Measurements from ENCODE around the gene ANKRD34A.
A peak's percentile ranks its signal among the peaks of the same experiment; 100 is the strongest.

The ANKRD34A gene

GRCh38 chr1:145965119-145965744 lies 857 bp upstream of the ANKRD34A start:
- no peak for DNase-seq

- DNase-seq = peak in 2 of 3 experiments; percentile 59 to 65
Observed at GRCh38 chr1:145963265-145964019, 933 bp downstream of the ANKRD34A start.

GRCh38 chr1:145962157-145963102 lies 1.9 kb downstream of the ANKRD34A start:
- peak; percentile 52 to 60 (median 56) for DNase-seq

- peak; percentile 37 to 61 (median 41) for DNase-seq
Observed at GRCh38 chr1:145961425-145962156, 2.8 kb downstream of the ANKRD34A start.

- peak in 1 of 3 experiments; percentile 38 for DNase-seq
Observed at GRCh38 chr1:145961109-145961424, 3.3 kb downstream of the ANKRD34A start.

- peak; percentile 69 to 81 (median 76) for DNase-seq
Observed at GRCh38 chr1:145960468-145961108, 3.8 kb downstream of the ANKRD34A start.

- peak in 1 of 3 experiments; percentile 34 for DNase-seq
Observed at GRCh38 chr1:145959957-145960467, 4.4 kb downstream of the ANKRD34A start.

- no peak for DNase-seq
Observed at GRCh38 chr1:145959333-145959732, 5.0 kb downstream of the ANKRD34A start.

- DNase-seq = no peak
Observed at GRCh38 chr1:145958734-145959133, 5.6 kb downstream of the ANKRD34A start.

GRCh38 chr1:145957443-145958319 lies 6.7 kb downstream of the ANKRD34A start, which contains the start of gene LIX1L:
Gene LIX1L, minus strand, starts transcription at chr1:145958017. Its CDS starts 90 bp downstream, at chr1:145957927.
- DNase-seq = peak; percentile 95 to 100 (median 98)

GRCh38 chr1:145956781-145957442 lies 7.5 kb downstream of the ANKRD34A start:
- DNase-seq = no peak

- no peak for DNase-seq
Observed at GRCh38 chr1:145956361-145956760, 8.0 kb downstream of the ANKRD34A start.

- no peak for DNase-seq
Observed at GRCh38 chr1:145955436-145955835, 8.9 kb downstream of the ANKRD34A start.

- no peak for DNase-seq
Observed at GRCh38 chr1:145953861-145954260, 10.5 kb downstream of the ANKRD34A start.

- DNase-seq = no peak
Observed at GRCh38 chr1:145952903-145953302, 11.5 kb downstream of the ANKRD34A start.

GRCh38 chr1:145951526-145951925 lies 12.8 kb downstream of the ANKRD34A start:
- no peak for DNase-seq

- DNase-seq = no peak
Observed at GRCh38 chr1:145949219-145949618, 15.2 kb downstream of the ANKRD34A start.

GRCh38 chr1:145947551-145947950 lies 16.8 kb downstream of the ANKRD34A start:
- no peak for DNase-seq

- no peak for DNase-seq
Observed at GRCh38 chr1:145946477-145946986, 17.8 kb downstream of the ANKRD34A start.

GRCh38 chr1:145944532-145944931 lies 19.8 kb downstream of the ANKRD34A start:
- no peak for DNase-seq

All from NCI-H1417 (cell line).